ENCODE measurements around the gene GTF2I.

DNA sequence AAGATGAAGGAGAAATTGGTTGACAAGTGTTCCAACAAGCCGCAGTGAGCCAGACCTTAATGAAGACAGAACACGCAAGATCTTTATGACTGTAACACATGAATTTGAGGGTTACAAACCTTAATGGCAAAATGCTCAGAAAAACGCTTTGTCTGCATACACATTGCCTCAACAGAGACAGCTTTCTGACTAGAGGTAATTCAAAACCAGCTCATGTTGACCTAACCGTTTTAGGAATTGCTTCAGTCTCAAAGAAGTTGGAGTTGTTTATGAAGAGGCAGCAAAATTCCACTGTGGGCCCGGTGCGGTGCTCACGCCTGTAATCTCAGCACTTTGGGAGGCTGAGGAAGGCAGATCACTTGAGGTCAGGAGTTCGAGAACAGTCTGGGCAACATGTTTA is 2.2 kb upstream of the GTF2I start:
- TF ChIP-seq ETV6 (conservative IDR thresholded peaks at IDR 0.05 in 1 of 2, IDR thresholded peaks at IDR 0.05 in 1 of 2; ENCODE audit: borderline replicate concordance in 1 of 2, low read depth in 1 of 2) (no peak), RCOR1 (conservative IDR thresholded peaks at IDR 0.05; ENCODE audit: low read depth, low read length) (no peak), POLR2AphosphoS5 (IDR thresholded peaks at IDR 0.05; ENCODE audit: low read length) (no peak), JUND (IDR thresholded peaks at IDR 0.05; ENCODE audit: low read depth, low read length) (no peak), SREBF2 (IDR thresholded peaks at IDR 0.05; ENCODE audit: low read length) (no peak), EED (IDR thresholded peaks at IDR 0.05; ENCODE audit: low read depth) (no peak)
- TF ChIP-seq, protein P1, sequence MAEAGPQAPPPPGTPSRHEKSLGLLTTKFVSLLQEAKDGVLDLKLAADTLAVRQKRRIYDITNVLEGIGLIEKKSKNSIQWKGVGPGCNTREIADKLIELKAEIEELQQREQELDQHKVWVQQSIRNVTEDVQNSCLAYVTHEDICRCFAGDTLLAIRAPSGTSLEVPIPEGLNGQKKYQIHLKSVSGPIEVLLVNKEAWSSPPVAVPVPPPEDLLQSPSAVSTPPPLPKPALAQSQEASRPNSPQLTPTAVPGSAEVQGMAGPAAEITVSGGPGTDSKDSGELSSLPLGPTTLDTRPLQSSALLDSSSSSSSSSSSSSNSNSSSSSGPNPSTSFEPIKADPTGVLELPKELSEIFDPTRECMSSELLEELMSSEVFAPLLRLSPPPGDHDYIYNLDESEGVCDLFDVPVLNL (IDR thresholded peaks at IDR 0.05; ENCODE audit: low read depth, low read length): no peak
- TF ChIP-seq, protein P2, sequence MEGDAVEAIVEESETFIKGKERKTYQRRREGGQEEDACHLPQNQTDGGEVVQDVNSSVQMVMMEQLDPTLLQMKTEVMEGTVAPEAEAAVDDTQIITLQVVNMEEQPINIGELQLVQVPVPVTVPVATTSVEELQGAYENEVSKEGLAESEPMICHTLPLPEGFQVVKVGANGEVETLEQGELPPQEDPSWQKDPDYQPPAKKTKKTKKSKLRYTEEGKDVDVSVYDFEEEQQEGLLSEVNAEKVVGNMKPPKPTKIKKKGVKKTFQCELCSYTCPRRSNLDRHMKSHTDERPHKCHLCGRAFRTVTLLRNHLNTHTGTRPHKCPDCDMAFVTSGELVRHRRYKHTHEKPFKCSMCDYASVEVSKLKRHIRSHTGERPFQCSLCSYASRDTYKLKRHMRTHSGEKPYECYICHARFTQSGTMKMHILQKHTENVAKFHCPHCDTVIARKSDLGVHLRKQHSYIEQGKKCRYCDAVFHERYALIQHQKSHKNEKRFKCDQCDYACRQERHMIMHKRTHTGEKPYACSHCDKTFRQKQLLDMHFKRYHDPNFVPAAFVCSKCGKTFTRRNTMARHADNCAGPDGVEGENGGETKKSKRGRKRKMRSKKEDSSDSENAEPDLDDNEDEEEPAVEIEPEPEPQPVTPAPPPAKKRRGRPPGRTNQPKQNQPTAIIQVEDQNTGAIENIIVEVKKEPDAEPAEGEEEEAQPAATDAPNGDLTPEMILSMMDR (IDR thresholded peaks at IDR 0.05 in 2 of 3, conservative IDR thresholded peaks at IDR 0.05 in 1 of 3; ENCODE audit: control insufficient read depth in 2 of 3, extremely low read depth in 1 of 3, insufficient read depth in 1 of 3, low read depth in 3 of 3, low read length in 3 of 3): no peak
